CD4-positive, CD25-positive, alpha-beta regulatory T cell (primary cell): ENCODE results near the gene SLC35F2. TPM values are rescaled to one million over a fixed set of nuclear protein-coding genes. Genes with fewer than 3 reads are reported as not detected.
"Not testable (repeated sequence)": the region's sequence is repeated elsewhere in the genome, so short reads cannot be mapped to it uniquely, and the experiment has no call there.

Experiments used
- ATAC-seq, 2 donors: fragments of 150-1000 bp; cut with Tn5 transposase; one replicate each; pipeline ENCODE4 v1.10.0; 2021; ENCODE audit warnings: low read depth in 2 of 2, moderate number of reproducible peaks in 2 of 2, moderate library complexity in 1 of 2
- DNase-seq, 3 donors: peaks; one replicate each; pipeline versions ENCODE4 v3.0.0 to v3.0.0-alpha.2; 2012 to 2022; ENCODE audit warnings: mixed read lengths in 1 of 3
- H3K27ac ChIP-seq: one replicate; pipeline ENCODE4 v1.7.0; 2013; ENCODE audit warnings: mild to moderate bottlenecking, low read length; ENCODE audit not compliant: insufficient read depth, poor library complexity, severe bottlenecking
- H3K27me3 ChIP-seq: one replicate; pipeline ENCODE4 v1.7.0; 2013; ENCODE audit warnings: low read length; ENCODE audit not compliant: control insufficient read depth, insufficient read depth
- H3K36me3 ChIP-seq: one replicate; pipeline ENCODE4 v1.7.0; 2013; ENCODE audit warnings: mild to moderate bottlenecking, low read length, moderate library complexity; ENCODE audit not compliant: control insufficient read depth, insufficient read depth
- H3K4me1 ChIP-seq: 2 replicates; pipeline ENCODE4 v1.7.0; 2013; ENCODE audit warnings: mild to moderate bottlenecking, low read length; ENCODE audit not compliant: insufficient read depth, control insufficient read depth, poor library complexity, severe bottlenecking
- H3K4me3 ChIP-seq: one replicate; pipeline ENCODE4 v1.7.0; 2013; ENCODE audit warnings: low read depth, mild to moderate bottlenecking, low read length, moderate library complexity
- H3K9me3 ChIP-seq, 2 experiments: 1 replicate in 1 of 2; 2 replicates in 1 of 2; pipeline ENCODE4 v1.7.0; 2013; ENCODE audit warnings: low read length in 2 of 2, mild to moderate bottlenecking in 1 of 2, moderate library complexity in 1 of 2; ENCODE audit not compliant: control insufficient read depth in 2 of 2
- H3K27ac Mint-ChIP-seq, 3 donors: one replicate each; pipeline ENCODE4 v1.8.0; 2020 to 2022; ENCODE audit warnings: mild to moderate bottlenecking in 3 of 3, mixed read lengths in 3 of 3, moderate library complexity in 2 of 3
- H3K27me3 Mint-ChIP-seq: one replicate; pipeline ENCODE4 v1.8.0; 2022; ENCODE audit warnings: mild to moderate bottlenecking, mixed read lengths
- H3K36me3 Mint-ChIP-seq: one replicate; pipeline ENCODE4 v1.8.0; 2020; ENCODE audit warnings: mixed read lengths
- H3K4me1 Mint-ChIP-seq, 4 donors: one replicate each; pipeline ENCODE4 v1.8.0; 2020 to 2022; ENCODE audit warnings: mixed read lengths in 4 of 4, mild to moderate bottlenecking in 1 of 4
- H3K4me3 Mint-ChIP-seq, 4 donors: one replicate each; pipeline ENCODE4 v1.8.0; 2020 to 2022; ENCODE audit warnings: mild to moderate bottlenecking in 4 of 4, mixed read lengths in 4 of 4, moderate library complexity in 3 of 4
- H3K9me3 Mint-ChIP-seq, 7 donors: one replicate each; pipeline ENCODE4 v1.8.0; 2020 to 2022; ENCODE audit warnings: mixed read lengths in 7 of 7, mild to moderate bottlenecking in 3 of 7, moderate library complexity in 2 of 7
- polyA plus RNA-seq, 4 donors: library from polyadenylated mRNA; unstranded; fragments of 300-500 nt; fragmentation: Illumina TruSeq; gene quantifications; one replicate each; pipeline ENCODE4 v1.2.3, GENCODE V29; 2021
- total RNA-seq: library from RNA; stranded (reverse); gene quantifications from one replicate; pipeline ENCODE4 v1.2.3, GENCODE V29; 2022

Gene SLC35F2
- total and polyA plus RNA-seq, 5 donors from 2014 or later = 10.7 to 23.9 (median 22.1) TPM

DNA sequence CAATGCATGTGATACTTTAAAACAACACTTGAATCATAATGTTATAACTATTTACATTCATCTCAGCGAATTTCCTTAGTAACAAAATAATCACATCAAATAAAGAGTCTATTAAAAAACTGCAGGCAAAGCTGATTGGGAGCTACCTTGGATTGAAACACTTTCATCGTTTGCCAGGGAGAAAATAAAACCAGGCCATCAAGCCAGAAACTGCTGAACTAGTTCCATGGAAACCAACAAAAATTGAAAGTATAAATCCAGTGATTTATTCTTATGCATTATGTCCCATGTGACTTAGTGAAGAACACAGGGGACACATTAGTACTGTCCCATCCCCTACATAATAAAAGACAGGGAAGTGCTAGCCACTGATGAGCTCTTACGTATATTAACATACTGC is 21.7 kb downstream of the SLC35F2 start:
- no peaks in the 10 kb centered on the region for H3K27me3 ChIP-seq
- ATAC-seq = no peak
- H3K4me3 ChIP-seq = peak overlapping the region; percentile 16
- Mint-ChIP-seq H3K4me3 (no peak overlapping the region), H3K27me3 (no peaks in the 10 kb centered on the region), H3K27ac (peak overlapping the region in 2 of 3 donors; percentile 11 to 33), H3K4me1 (peaks cover 11 to 52% (median 33%) of the 10 kb centered on the region in 4 donors), H3K9me3 (no peaks in the 10 kb centered on the region), H3K36me3 (no peaks in the 10 kb centered on the region)
- DNase-seq = no peak
- no peak overlapping the region for H3K27ac ChIP-seq
- peaks cover 19% of the 10 kb centered on the region for H3K4me1 ChIP-seq
- no peaks in the 10 kb centered on the region for H3K9me3 ChIP-seq
- H3K36me3 ChIP-seq = no peaks in the 10 kb centered on the region

GRCh38 chr11:107834995-107835394 is 23.6 kb downstream of the SLC35F2 start:
- Mint-ChIP-seq H3K27ac (no peak overlapping the region), H3K9me3 (no peaks in the 10 kb centered on the region), H3K36me3 (no peaks in the 10 kb centered on the region), H3K27me3 (no peaks in the 10 kb centered on the region), H3K4me1 (peaks cover 4 to 41% (median 25%) of the 10 kb centered on the region in 4 donors), H3K4me3 (no peak overlapping the region)
- Histone ChIP-seq H3K27me3 (no peaks in the 10 kb centered on the region), H3K4me3 (no peak overlapping the region), H3K36me3 (no peaks in the 10 kb centered on the region), H3K9me3 (no peaks in the 10 kb centered on the region), H3K4me1 (peaks cover 4% of the 10 kb centered on the region), H3K27ac (no peak overlapping the region)
- ATAC-seq (no peak), DNase-seq (no peak)

- H3K9me3 Mint-ChIP-seq, H3K9me3 ChIP-seq, ATAC-seq, H3K4me1 ChIP-seq, H3K4me3 Mint-ChIP-seq, DNase-seq, H3K27me3 Mint-ChIP-seq, H3K27ac ChIP-seq, H3K36me3 Mint-ChIP-seq, H3K27me3 ChIP-seq, H3K4me3 ChIP-seq, H3K36me3 ChIP-seq: not testable (repeated sequence)
- H3K27ac Mint-ChIP-seq = peak overlapping the region in 1 of 3 donors; percentile 44
- peaks cover 4 to 35% (median 19%) of the 10 kb centered on the region in 4 donors for H3K4me1 Mint-ChIP-seq
Observed at GRCh38 chr11:107833926-107834325, 24.7 kb downstream of the SLC35F2 start.

DNA sequence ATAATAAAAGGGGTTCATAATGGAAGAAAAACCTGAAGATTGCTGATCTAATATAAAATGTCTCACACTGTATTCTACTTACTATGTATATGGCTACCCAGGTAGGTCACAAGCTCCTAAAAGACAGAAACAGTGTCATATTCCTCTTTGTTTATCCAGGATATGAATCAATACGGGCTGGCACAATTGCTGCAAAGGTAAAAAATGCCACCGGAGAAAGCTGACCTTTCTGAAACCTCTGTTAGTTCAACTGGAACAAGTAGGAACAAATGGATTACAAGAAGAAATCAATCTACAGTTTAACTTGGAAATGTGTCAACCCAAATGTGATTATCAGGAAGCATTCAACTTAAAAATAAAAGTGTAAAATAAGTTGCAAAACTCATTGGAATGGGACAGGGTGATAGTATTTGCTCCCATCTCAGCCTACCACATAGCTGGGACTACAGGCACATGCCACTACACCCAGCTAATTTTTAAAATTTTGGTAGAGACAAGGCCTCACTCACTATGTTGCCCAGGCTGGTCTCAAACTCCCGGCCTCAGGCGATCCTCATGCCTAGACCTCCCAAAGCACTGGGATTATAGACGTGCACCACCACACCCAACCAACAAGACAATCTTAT is 27.6 kb downstream of the SLC35F2 start:
- Histone ChIP-seq H3K9me3 (no peaks in the 10 kb centered on the region), H3K36me3 (no peaks in the 10 kb centered on the region), H3K27ac (no peak overlapping the region), H3K4me3 (no peak overlapping the region), H3K4me1 (no peaks in the 10 kb centered on the region), H3K27me3 (no peaks in the 10 kb centered on the region)
- no peak for ATAC-seq
- Mint-ChIP-seq H3K36me3 (no peaks in the 10 kb centered on the region), H3K4me1 (peaks cover 4 to 25% (median 13%) of the 10 kb centered on the region in 4 donors), H3K4me3 (no peak overlapping the region), H3K27ac (no peak overlapping the region), H3K27me3 (peaks cover 4% of the 10 kb centered on the region), H3K9me3 (no peaks in the 10 kb centered on the region)
- DNase-seq = no peak

DNA sequence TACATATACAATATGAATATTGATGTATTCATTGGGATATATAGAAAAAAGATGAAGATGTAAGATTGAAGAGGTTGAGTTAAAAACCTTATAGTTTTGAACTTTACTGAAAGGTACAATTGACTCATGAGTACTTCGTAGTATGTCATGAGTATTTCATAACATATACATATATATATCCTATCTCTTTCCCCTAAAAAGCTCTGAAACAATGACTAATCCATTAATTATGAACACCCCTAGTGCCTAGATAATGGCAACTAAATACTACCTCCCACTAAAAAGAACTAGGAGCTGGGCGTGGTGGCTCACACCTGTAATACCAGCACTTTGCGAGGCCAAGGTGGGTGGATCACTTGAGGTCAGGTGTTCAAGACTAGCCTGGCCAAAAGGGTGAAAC is 31.5 kb downstream of the SLC35F2 start:
- Mint-ChIP-seq H3K36me3 (no peaks in the 10 kb centered on the region), H3K4me1 (peaks cover 5 to 19% (median 15%) of the 10 kb centered on the region in 4 donors), H3K4me3 (no peak overlapping the region), H3K27ac (no peak overlapping the region), H3K27me3 (peaks cover 4% of the 10 kb centered on the region), H3K9me3 (no peaks in the 10 kb centered on the region)
- no peak for ATAC-seq
- Histone ChIP-seq H3K27me3 (no peaks in the 10 kb centered on the region), H3K36me3 (no peaks in the 10 kb centered on the region), H3K9me3 (no peaks in the 10 kb centered on the region), H3K4me3 (no peak overlapping the region), H3K27ac (no peak overlapping the region), H3K4me1 (no peaks in the 10 kb centered on the region)
- no peak for DNase-seq

DNA sequence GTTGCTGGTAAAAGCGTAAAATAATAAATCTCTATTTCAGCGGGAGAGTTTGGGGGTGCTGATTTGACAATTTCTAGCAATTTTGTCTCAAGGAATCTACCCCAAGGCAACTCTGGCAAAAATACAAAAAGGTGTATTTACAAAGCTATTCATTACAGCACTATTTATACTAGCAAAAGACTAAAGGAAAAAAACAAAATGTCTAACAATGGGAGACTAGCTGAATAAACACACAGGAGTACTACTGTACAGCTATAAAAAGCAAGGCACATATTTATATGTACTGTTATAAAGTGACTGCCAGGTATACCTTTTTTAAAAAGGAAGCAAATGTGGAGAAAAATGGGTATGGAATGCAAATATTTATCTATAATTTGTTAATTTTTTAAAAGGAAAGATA is 32.7 kb downstream of the SLC35F2 start:
- DNase-seq (no peak), ATAC-seq (no peak)
- Histone ChIP-seq H3K4me1 (no peaks in the 10 kb centered on the region), H3K36me3 (no peaks in the 10 kb centered on the region), H3K9me3 (no peaks in the 10 kb centered on the region), H3K27me3 (no peaks in the 10 kb centered on the region), H3K27ac (no peak overlapping the region), H3K4me3 (no peak overlapping the region)
- Mint-ChIP-seq H3K27me3 (peaks cover 4% of the 10 kb centered on the region), H3K36me3 (no peaks in the 10 kb centered on the region), H3K27ac (no peak overlapping the region), H3K4me3 (no peak overlapping the region), H3K9me3 (no peaks in the 10 kb centered on the region), H3K4me1 (peaks cover 5 to 18% (median 14%) of the 10 kb centered on the region in 4 donors)

- H3K9me3 Mint-ChIP-seq = no peaks in the 10 kb centered on the region
- H3K36me3 ChIP-seq = no peaks in the 10 kb centered on the region
- ATAC-seq (no peak), DNase-seq (no peak)
- H3K4me1 ChIP-seq = no peaks in the 10 kb centered on the region
- H3K27me3 ChIP-seq = no peaks in the 10 kb centered on the region
- H3K36me3 Mint-ChIP-seq = no peaks in the 10 kb centered on the region
- H3K9me3 ChIP-seq = no peaks in the 10 kb centered on the region
- H3K4me3 ChIP-seq = no peak overlapping the region
- H3K27ac Mint-ChIP-seq = no peak overlapping the region
- no peak overlapping the region for H3K4me3 Mint-ChIP-seq
- H3K27me3 Mint-ChIP-seq = peaks cover 4% of the 10 kb centered on the region
- H3K4me1 Mint-ChIP-seq = peaks cover 5 to 18% (median 13%) of the 10 kb centered on the region in 4 donors
- H3K27ac ChIP-seq = no peak overlapping the region
Observed at GRCh38 chr11:107824668-107825369, 33.8 kb downstream of the SLC35F2 start.
